ENCODE measurements around the gene ABCA5.

The ABCA5 gene

DNA sequence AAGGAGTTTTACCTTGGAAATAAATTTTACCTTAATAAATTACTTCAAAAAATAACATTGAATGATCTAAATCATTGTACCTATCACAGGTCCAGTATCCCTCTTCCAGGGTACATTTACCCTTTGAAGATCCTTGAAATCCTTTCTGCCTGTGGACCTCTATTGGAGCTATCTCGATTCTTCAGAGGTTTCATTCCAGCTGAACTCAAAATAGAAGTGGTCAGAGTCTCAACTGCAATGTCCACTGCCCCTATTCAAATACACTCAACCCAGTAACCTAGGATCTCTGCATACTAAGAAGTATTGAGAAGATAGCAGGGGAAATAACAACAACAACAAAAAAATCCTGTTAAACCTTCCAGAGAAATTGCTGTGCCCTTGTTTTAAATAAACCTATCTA lies 9.3 kb downstream of the ABCA5 start (continued):
- TF ChIP-seq, protein P1, sequence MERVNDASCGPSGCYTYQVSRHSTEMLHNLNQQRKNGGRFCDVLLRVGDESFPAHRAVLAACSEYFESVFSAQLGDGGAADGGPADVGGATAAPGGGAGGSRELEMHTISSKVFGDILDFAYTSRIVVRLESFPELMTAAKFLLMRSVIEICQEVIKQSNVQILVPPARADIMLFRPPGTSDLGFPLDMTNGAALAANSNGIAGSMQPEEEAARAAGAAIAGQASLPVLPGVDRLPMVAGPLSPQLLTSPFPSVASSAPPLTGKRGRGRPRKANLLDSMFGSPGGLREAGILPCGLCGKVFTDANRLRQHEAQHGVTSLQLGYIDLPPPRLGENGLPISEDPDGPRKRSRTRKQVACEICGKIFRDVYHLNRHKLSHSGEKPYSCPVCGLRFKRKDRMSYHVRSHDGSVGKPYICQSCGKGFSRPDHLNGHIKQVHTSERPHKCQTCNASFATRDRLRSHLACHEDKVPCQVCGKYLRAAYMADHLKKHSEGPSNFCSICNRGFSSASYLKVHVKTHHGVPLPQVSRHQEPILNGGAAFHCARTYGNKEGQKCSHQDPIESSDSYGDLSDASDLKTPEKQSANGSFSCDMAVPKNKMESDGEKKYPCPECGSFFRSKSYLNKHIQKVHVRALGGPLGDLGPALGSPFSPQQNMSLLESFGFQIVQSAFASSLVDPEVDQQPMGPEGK (CRISPR knock-in tag; IDR thresholded peaks at IDR 0.05; ENCODE audit: borderline replicate concordance), result no peak

DNA sequence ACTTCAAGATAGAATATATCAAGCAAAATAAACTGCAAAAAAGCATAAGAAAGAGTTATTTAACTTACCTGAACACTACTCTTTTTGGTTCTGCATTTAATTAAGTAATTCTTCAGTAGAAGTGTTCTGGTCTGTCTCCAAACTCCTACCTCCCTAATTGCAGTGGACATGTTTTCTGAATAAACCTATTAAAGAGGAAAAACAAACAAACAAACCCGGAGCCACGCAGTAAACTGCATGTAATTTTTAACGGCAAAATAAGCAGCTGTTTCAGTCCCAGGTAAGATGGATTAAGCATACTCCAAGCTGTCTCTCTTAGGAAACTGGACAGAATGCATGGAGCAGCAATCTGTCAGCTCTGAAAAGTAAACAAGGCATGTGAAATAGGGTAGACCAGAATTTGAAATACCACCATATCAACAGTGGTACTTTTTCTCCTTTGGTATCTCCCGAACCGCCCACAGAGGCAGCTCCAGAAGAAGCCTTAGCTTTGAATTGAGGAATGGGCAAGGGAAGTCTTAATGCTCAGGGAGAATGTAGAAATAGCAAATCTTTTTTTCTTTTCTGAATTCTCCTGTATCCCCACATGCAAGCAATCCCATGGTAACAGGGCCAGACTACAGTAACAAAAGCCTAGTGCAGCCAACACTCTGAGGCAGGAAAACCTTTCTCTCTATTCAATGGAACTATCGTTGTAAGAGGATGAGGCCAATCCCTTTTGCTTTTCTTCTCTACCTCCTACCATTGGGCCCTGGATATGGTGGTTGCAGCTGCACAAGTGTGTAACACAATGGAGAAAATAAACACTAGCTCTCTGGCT lies 12.5 kb downstream of the ABCA5 start:
- TF ChIP-seq, protein P1 (CRISPR knock-in tag; IDR thresholded peaks at IDR 0.05; ENCODE audit: borderline replicate concordance), result no peak
- TF ChIP-seq TCF4 (CRISPR knock-in tag; IDR thresholded peaks at IDR 0.05; ENCODE audit: borderline replicate concordance), result peak; percentile 71; the same call in 1 of the 2 replicates
- TF ChIP-seq, protein P2, sequence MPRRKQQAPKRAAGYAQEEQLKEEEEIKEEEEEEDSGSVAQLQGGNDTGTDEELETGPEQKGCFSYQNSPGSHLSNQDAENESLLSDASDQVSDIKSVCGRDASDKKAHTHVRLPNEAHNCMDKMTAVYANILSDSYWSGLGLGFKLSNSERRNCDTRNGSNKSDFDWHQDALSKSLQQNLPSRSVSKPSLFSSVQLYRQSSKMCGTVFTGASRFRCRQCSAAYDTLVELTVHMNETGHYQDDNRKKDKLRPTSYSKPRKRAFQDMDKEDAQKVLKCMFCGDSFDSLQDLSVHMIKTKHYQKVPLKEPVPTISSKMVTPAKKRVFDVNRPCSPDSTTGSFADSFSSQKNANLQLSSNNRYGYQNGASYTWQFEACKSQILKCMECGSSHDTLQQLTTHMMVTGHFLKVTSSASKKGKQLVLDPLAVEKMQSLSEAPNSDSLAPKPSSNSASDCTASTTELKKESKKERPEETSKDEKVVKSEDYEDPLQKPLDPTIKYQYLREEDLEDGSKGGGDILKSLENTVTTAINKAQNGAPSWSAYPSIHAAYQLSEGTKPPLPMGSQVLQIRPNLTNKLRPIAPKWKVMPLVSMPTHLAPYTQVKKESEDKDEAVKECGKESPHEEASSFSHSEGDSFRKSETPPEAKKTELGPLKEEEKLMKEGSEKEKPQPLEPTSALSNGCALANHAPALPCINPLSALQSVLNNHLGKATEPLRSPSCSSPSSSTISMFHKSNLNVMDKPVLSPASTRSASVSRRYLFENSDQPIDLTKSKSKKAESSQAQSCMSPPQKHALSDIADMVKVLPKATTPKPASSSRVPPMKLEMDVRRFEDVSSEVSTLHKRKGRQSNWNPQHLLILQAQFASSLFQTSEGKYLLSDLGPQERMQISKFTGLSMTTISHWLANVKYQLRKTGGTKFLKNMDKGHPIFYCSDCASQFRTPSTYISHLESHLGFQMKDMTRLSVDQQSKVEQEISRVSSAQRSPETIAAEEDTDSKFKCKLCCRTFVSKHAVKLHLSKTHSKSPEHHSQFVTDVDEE (CRISPR knock-in tag; IDR thresholded peaks at IDR 0.05), result peak; percentile 24; the same call in 1 of the 2 replicates
- peak; percentile 81 for ATAC-seq

DNA sequence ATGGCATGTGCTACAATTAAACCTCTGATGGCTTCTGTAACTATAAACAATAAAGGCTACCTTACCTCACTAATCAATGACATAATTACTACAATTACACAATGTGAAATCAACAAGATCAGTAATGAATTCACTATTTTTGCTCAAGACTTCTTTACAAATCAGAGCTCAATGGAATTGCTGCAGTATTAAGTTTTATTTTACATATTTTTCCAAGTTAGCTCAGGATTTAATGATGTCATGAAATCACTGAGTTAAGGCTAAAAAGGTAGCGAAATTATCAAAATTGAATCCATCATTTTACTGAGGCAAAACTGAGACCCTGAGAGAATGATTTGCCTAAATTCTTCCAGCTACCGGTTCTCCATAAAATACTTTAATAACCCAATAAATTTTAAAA lies 21.8 kb downstream of the ABCA5 start:
- TF ChIP-seq ZFP30 (CRISPR knock-in tag; IDR thresholded peaks at IDR 0.05) (no peak), TOX (CRISPR knock-in tag; IDR thresholded peaks at IDR 0.05; ENCODE audit: borderline replicate concordance) (no peak), SNAI2 (CRISPR knock-in tag; IDR thresholded peaks at IDR 0.05) (no peak), ZC3H10 (CRISPR knock-in tag; IDR thresholded peaks at IDR 0.05) (no peak), BACH2 (CRISPR knock-in tag; IDR thresholded peaks at IDR 0.05; ENCODE audit: borderline replicate concordance) (no peak)
- TF ChIP-seq, protein P1 (CRISPR knock-in tag; IDR thresholded peaks at IDR 0.05; ENCODE audit: borderline replicate concordance), result no peak

DNA sequence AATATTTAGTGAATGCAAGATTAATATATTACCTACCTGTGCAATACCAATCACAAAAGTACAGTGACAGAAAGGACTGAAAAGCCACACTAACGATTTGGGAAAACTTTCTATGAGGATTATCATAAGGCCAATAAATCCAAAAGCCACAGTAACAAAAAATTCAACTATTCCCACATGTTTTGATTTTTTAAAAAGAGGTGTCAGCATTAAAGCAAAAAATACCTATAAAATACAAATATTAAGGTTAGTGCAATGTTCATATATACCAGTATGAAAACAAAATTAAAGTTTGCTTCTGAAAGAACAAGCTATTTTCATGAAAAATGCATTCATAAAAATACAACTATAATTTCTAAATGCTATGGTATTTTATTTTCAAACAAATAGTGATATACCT lies 24.3 kb downstream of the ABCA5 start:
- ATAC-seq, result no peak
- TF ChIP-seq ARNTL (CRISPR knock-in tag; IDR thresholded peaks at IDR 0.05; ENCODE audit: borderline replicate concordance, low read depth), result no peak
- TF ChIP-seq, protein P3, sequence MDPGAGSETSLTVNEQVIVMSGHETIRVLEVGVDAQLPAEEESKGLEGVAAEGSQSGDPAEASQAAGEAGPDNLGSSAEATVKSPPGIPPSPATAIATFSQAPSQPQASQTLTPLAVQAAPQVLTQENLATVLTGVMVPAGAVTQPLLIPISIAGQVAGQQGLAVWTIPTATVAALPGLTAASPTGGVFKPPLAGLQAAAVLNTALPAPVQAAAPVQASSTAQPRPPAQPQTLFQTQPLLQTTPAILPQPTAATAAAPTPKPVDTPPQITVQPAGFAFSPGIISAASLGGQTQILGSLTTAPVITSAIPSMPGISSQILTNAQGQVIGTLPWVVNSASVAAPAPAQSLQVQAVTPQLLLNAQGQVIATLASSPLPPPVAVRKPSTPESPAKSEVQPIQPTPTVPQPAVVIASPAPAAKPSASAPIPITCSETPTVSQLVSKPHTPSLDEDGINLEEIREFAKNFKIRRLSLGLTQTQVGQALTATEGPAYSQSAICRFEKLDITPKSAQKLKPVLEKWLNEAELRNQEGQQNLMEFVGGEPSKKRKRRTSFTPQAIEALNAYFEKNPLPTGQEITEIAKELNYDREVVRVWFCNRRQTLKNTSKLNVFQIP (CRISPR knock-in tag; IDR thresholded peaks at IDR 0.05; ENCODE audit: borderline replicate concordance, low read depth), result no peak
- no peak for TF ChIP-seq ZNF565 (CRISPR knock-in tag; conservative IDR thresholded peaks at IDR 0.05; ENCODE audit: low read depth)
- TF ChIP-seq OSR1 (CRISPR knock-in tag; IDR thresholded peaks at IDR 0.05), result no peak
- TF ChIP-seq ZFP30 (CRISPR knock-in tag; IDR thresholded peaks at IDR 0.05), result no peak
- TF ChIP-seq, protein P4, sequence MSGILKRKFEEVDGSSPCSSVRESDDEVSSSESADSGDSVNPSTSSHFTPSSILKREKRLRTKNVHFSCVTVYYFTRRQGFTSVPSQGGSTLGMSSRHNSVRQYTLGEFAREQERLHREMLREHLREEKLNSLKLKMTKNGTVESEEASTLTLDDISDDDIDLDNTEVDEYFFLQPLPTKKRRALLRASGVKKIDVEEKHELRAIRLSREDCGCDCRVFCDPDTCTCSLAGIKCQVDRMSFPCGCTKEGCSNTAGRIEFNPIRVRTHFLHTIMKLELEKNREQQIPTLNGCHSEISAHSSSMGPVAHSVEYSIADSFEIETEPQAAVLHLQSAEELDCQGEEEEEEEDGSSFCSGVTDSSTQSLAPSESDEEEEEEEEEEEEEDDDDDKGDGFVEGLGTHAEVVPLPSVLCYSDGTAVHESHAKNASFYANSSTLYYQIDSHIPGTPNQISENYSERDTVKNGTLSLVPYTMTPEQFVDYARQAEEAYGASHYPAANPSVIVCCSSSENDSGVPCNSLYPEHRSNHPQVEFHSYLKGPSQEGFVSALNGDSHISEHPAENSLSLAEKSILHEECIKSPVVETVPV (CRISPR knock-in tag; IDR thresholded peaks at IDR 0.05), result no peak
- no peak for TF ChIP-seq SNAI2 (CRISPR knock-in tag; IDR thresholded peaks at IDR 0.05)
- TF ChIP-seq, protein P2 (CRISPR knock-in tag; IDR thresholded peaks at IDR 0.05), result no peak
- no peak for TF ChIP-seq TCF4 (CRISPR knock-in tag; IDR thresholded peaks at IDR 0.05; ENCODE audit: borderline replicate concordance)
- TF ChIP-seq ZNF8 (CRISPR knock-in tag; IDR thresholded peaks at IDR 0.05), result no peak
- TF ChIP-seq, protein P5, sequence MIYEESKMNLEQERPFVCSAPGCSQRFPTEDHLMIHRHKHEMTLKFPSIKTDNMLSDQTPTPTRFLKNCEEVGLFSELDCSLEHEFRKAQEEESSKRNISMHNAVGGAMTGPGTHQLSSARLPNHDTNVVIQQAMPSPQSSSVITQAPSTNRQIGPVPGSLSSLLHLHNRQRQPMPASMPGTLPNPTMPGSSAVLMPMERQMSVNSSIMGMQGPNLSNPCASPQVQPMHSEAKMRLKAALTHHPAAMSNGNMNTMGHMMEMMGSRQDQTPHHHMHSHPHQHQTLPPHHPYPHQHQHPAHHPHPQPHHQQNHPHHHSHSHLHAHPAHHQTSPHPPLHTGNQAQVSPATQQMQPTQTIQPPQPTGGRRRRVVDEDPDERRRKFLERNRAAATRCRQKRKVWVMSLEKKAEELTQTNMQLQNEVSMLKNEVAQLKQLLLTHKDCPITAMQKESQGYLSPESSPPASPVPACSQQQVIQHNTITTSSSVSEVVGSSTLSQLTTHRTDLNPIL (CRISPR knock-in tag; IDR thresholded peaks at IDR 0.05; ENCODE audit: low read depth), result no peak
- no peak for TF ChIP-seq ESRRG (CRISPR knock-in tag; IDR thresholded peaks at IDR 0.05)
- no peak for TF ChIP-seq ZFP3 (CRISPR knock-in tag; IDR thresholded peaks at IDR 0.05)
- TF ChIP-seq RARB (CRISPR knock-in tag; IDR thresholded peaks at IDR 0.05), result no peak

More for the DNA sequence above, 21.8 kb downstream of the ABCA5 start:
- ATAC-seq, result no peak
